T-helper 2 cell treated with Interferon-gamma antibody and Interleukin-4, amounts not matched to agents 5 μg/mL and 100 μg/mL, for 36 hours (primary cell): ENCODE results near the gene METTL16.

ENCODE experiments used
- DNase-seq: peaks from one replicate; pipeline ENCODE4 v3.0.0; 2021; ENCODE audit warnings: low spot score
- H3K27ac Mint-ChIP-seq: one replicate; pipeline ENCODE4 v1.8.0; 2021; ENCODE audit warnings: mild to moderate bottlenecking, mixed read lengths
- H3K27me3 Mint-ChIP-seq: one replicate; pipeline ENCODE4 v1.8.0; 2021; ENCODE audit warnings: low read depth, mixed read lengths
- H3K36me3 Mint-ChIP-seq: one replicate; pipeline ENCODE4 v1.8.0; 2021; ENCODE audit warnings: low read depth, mixed read lengths
- H3K4me1 Mint-ChIP-seq: one replicate; pipeline ENCODE4 v1.8.0; 2021; ENCODE audit warnings: low read depth, mixed read lengths
- H3K4me3 Mint-ChIP-seq: one replicate; pipeline ENCODE4 v1.8.0; 2022; ENCODE audit warnings: mild to moderate bottlenecking, moderate library complexity, mixed read lengths
- H3K9me3 Mint-ChIP-seq: one replicate; pipeline ENCODE4 v1.8.0; 2021; ENCODE audit warnings: mixed read lengths

Gene METTL16

DNA sequence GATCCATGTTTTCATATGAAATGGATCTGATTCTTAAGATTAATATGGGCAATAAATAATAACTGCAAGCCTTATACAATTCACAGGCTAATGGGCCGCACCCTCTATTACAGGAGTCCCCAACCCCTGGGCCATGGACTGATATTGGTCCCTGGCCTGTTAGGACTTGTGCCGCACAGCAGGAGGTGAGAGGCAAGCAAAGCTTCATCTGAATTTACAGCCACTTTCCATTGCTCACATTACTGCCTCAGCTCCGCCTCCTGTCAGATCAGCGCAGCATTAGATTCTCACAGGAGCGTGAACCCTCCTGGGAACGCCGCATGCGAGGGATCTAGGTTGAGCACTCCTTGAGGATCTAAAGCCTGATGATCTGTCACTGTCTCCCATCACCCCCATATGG lies 26.8 kb downstream of the METTL16 start:
- no peaks in the 10 kb centered on the region for H3K27me3 Mint-ChIP-seq
- no peaks in the 10 kb centered on the region for H3K9me3 Mint-ChIP-seq
- H3K4me3 Mint-ChIP-seq, result no peak overlapping the region
- H3K4me1 Mint-ChIP-seq, result peaks cover 15% of the 10 kb centered on the region
- DNase-seq, result no peak
- H3K27ac Mint-ChIP-seq, result no peak overlapping the region
- H3K36me3 Mint-ChIP-seq, result no peaks in the 10 kb centered on the region

DNA sequence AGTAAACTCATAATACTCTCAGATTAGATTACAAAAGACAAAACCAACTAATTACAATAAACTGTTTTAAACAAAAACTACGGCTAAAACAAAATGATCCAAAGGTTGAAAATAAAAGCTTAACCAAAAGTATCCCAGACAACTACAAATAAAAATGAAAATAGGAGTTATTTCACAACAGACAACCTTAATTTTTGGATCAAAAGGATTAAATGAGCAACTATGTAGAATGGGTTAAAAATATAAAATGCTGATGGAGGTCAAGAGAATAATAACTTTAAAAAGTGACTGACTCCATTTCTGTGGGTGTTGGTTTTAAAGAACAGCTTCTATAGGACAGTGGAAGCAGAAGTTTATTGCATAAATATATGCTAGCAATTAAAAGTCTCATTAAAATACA lies 28.6 kb downstream of the METTL16 start:
- H3K4me1 Mint-ChIP-seq, result peaks cover 15% of the 10 kb centered on the region
- no peaks in the 10 kb centered on the region for H3K36me3 Mint-ChIP-seq
- no peak overlapping the region for H3K4me3 Mint-ChIP-seq
- peak overlapping the region; percentile 51 for H3K27ac Mint-ChIP-seq
- H3K27me3 Mint-ChIP-seq, result no peaks in the 10 kb centered on the region
- no peak for DNase-seq
- H3K9me3 Mint-ChIP-seq, result no peaks in the 10 kb centered on the region

DNA sequence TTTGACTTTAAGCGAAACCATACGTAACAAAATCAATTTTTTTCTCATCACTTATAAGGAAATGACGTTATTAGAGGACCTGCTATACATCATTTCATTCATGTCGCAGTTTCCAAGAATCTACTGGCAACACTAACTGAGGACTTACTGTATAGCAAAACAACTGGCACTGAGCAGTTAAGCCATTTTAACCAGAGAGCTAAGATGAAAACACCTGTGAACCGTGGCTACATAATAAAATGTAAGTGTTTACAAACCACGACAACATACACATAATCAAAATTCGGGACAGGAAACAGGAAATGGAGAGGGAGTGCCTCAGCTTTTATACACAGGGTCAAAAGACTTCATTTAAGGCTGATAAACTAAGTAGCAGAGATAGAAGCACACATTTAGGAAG lies 29.5 kb downstream of the METTL16 start:
- Mint-ChIP-seq H3K27me3 (no peaks in the 10 kb centered on the region), H3K4me3 (peak overlapping the region; percentile 60), H3K27ac (peak overlapping the region; percentile 62), H3K4me1 (peaks cover 15% of the 10 kb centered on the region), H3K36me3 (no peaks in the 10 kb centered on the region), H3K9me3 (no peaks in the 10 kb centered on the region)
- DNase-seq, result no peak

DNA sequence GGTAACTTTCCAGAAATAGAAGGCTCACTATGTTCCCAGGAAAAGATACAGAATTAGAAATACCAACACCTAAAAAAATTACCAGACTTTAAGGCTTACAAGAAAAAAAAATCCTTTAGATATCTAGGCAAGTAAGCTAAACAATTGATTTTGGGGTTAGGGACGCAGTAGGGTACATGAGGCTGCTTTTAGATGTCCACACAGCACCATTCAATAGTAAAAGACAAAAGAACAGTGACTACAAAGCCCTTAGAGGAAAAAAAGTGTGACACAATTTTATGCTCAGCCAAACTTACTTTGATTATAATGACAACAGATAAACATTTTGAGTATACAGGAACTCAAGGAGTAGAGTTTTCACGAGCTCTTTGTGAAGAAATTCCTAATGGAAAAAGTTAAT lies 29.9 kb downstream of the METTL16 start:
- peaks cover under 1% of the 10 kb centered on the region for H3K36me3 Mint-ChIP-seq
- no peak overlapping the region for H3K27ac Mint-ChIP-seq
- peaks cover 15% of the 10 kb centered on the region for H3K4me1 Mint-ChIP-seq
- no peak for DNase-seq
- H3K4me3 Mint-ChIP-seq, result no peak overlapping the region
- no peaks in the 10 kb centered on the region for H3K27me3 Mint-ChIP-seq
- H3K9me3 Mint-ChIP-seq, result no peaks in the 10 kb centered on the region

GRCh38 chr17:2478458-2478857 lies 33.2 kb downstream of the METTL16 start:
- no peak overlapping the region for H3K27ac Mint-ChIP-seq
- no peak overlapping the region for H3K4me3 Mint-ChIP-seq
- DNase-seq, result no peak
- H3K27me3 Mint-ChIP-seq, result no peaks in the 10 kb centered on the region
- peaks cover 15% of the 10 kb centered on the region for H3K4me1 Mint-ChIP-seq
- H3K36me3 Mint-ChIP-seq, result peaks cover 16% of the 10 kb centered on the region
- no peaks in the 10 kb centered on the region for H3K9me3 Mint-ChIP-seq

- Mint-ChIP-seq H3K9me3 (no peaks in the 10 kb centered on the region), H3K36me3 (peaks cover 25% of the 10 kb centered on the region), H3K4me3 (no peak overlapping the region), H3K4me1 (no peaks in the 10 kb centered on the region), H3K27me3 (no peaks in the 10 kb centered on the region), H3K27ac (no peak overlapping the region)
- DNase-seq, result no peak
Observed at GRCh38 chr17:2475056-2475455, 36.6 kb downstream of the METTL16 start.

DNA sequence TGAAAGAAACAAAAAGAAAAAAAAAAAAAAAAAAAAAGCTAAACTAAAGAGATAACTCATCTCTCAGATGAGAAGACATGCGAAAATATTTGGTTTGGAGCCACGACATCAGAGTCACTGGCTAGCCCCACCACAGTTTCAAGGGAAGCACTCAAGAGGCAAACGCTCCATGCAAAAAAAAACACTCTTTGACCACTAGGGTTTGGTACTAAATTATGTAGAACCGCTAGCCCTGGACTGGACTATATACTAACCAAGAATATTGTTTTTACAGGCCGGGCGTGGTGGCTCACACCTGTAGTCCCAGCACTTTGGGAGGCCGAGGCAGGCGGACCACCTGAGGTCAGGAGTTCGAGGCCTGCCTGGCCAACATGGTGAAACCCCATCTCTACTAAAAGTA lies 37.3 kb downstream of the METTL16 start:
- DNase-seq, result no peak
- no peaks in the 10 kb centered on the region for H3K9me3 Mint-ChIP-seq
- peaks cover 29% of the 10 kb centered on the region for H3K36me3 Mint-ChIP-seq
- no peaks in the 10 kb centered on the region for H3K4me1 Mint-ChIP-seq
- no peaks in the 10 kb centered on the region for H3K27me3 Mint-ChIP-seq
- no peak overlapping the region for H3K4me3 Mint-ChIP-seq
- no peak overlapping the region for H3K27ac Mint-ChIP-seq

- no peak overlapping the region for H3K4me3 Mint-ChIP-seq
- H3K27ac Mint-ChIP-seq, result no peak overlapping the region
- H3K27me3 Mint-ChIP-seq, result no peaks in the 10 kb centered on the region
- H3K36me3 Mint-ChIP-seq, result peaks cover 31% of the 10 kb centered on the region
- no peaks in the 10 kb centered on the region for H3K9me3 Mint-ChIP-seq
- DNase-seq, result no peak
- H3K4me1 Mint-ChIP-seq, result no peaks in the 10 kb centered on the region
Observed at GRCh38 chr17:2468270-2468669, 43.4 kb downstream of the METTL16 start.

GRCh38 chr17:2466931-2467330 lies 44.8 kb downstream of the METTL16 start:
- Mint-ChIP-seq H3K36me3 (peaks cover 40% of the 10 kb centered on the region), H3K9me3 (no peaks in the 10 kb centered on the region), H3K4me1 (no peaks in the 10 kb centered on the region), H3K27me3 (no peaks in the 10 kb centered on the region), H3K27ac (no peak overlapping the region), H3K4me3 (no peak overlapping the region)
- DNase-seq, result no peak

DNA sequence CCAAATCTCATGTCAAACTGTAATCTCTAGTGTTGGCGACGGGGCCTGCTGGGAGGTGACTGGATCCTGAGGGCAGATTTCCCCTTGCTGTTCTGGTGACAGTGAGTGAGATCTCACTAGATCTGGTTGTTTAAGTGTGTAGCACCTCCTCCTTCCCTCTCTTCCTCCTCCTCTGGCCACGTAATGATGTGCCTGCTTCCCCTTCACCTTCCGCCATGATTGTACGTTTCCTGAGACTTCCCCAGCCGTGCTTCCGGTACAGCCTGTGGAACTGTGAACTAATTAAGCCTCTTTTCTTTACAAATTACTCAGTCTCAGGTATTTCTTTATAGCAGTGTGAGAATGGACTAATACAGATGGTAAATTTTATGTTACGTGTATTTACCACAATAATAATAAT lies 49.2 kb downstream of the METTL16 start:
- Mint-ChIP-seq H3K4me3 (no peak overlapping the region), H3K9me3 (no peaks in the 10 kb centered on the region), H3K27ac (no peak overlapping the region), H3K27me3 (no peaks in the 10 kb centered on the region), H3K36me3 (peaks cover 41% of the 10 kb centered on the region), H3K4me1 (peaks cover 2% of the 10 kb centered on the region)
- DNase-seq, result no peak

DNA sequence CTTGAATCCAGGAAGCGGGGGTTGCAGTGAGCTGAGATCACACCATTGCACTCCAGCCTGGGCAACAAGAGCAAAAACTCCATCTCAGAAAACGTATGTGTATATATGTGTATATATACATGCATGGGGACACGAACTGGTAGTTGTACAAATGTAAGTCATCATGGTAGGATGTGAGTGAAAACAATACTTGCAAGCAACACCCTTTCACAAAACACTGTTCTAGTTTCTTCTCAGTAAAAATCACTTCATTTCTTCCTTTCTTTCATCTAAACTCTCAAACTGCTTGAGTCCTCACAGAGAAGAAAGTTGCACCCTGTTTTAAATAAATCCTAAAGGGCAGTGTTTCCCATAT lies 51.8 kb downstream of the METTL16 start:
- no peak overlapping the region for H3K27ac Mint-ChIP-seq
- peaks cover 2% of the 10 kb centered on the region for H3K4me1 Mint-ChIP-seq
- H3K9me3 Mint-ChIP-seq, result no peaks in the 10 kb centered on the region
- no peak for DNase-seq
- H3K36me3 Mint-ChIP-seq, result peaks cover 35% of the 10 kb centered on the region
- H3K27me3 Mint-ChIP-seq, result no peaks in the 10 kb centered on the region
- H3K4me3 Mint-ChIP-seq, result no peak overlapping the region

GRCh38 chr17:2457913-2458312 lies 53.8 kb downstream of the METTL16 start:
- Mint-ChIP-seq H3K27ac (no peak overlapping the region), H3K4me3 (no peak overlapping the region)

GRCh38 chr17:2456475-2456874 lies 55.2 kb downstream of the METTL16 start:
- H3K27ac Mint-ChIP-seq, result no peak overlapping the region
- no peak for DNase-seq
- H3K36me3 Mint-ChIP-seq, result peaks cover 10% of the 10 kb centered on the region
- peaks cover 2% of the 10 kb centered on the region for H3K4me1 Mint-ChIP-seq
- H3K4me3 Mint-ChIP-seq, result no peak overlapping the region
- no peaks in the 10 kb centered on the region for H3K9me3 Mint-ChIP-seq
- H3K27me3 Mint-ChIP-seq, result no peaks in the 10 kb centered on the region

More at GRCh38 chr17:2457913-2458312, 53.8 kb downstream of the METTL16 start:
- Mint-ChIP-seq H3K4me1 (peaks cover 2% of the 10 kb centered on the region), H3K27me3 (no peaks in the 10 kb centered on the region), H3K9me3 (no peaks in the 10 kb centered on the region), H3K36me3 (peaks cover 24% of the 10 kb centered on the region)
- no peak for DNase-seq

GRCh38 chr17:2455956-2456355 lies 55.7 kb downstream of the METTL16 start:
- no peaks in the 10 kb centered on the region for H3K27me3 Mint-ChIP-seq

DNA sequence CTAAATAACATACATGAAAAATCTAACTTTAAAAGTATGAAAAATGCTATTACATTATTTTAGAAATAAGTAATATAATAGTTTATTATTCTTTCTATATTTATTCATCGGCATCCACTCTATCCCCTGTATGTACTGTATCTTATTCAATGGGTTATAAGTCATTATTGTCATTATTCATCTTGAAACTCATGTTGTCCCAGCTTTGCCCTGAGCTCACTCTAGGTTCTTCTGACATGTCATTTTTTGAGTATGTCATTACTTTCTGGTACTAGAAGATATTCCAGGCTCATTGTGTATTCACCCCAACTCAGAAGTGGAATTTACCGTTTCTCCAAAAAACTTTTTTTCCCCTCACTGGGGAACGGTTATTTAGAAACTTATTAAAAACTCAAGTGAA lies 57.8 kb downstream of the METTL16 start:
- peaks cover 5% of the 10 kb centered on the region for H3K36me3 Mint-ChIP-seq
- H3K27me3 Mint-ChIP-seq, result no peaks in the 10 kb centered on the region
- H3K4me1 Mint-ChIP-seq, result peaks cover 3% of the 10 kb centered on the region
- no peaks in the 10 kb centered on the region for H3K9me3 Mint-ChIP-seq
- DNase-seq, result no peak
- no peak overlapping the region for H3K4me3 Mint-ChIP-seq
- no peak overlapping the region for H3K27ac Mint-ChIP-seq

More at GRCh38 chr17:2455956-2456355, 55.7 kb downstream of the METTL16 start:
- Mint-ChIP-seq H3K4me3 (no peak overlapping the region), H3K27ac (no peak overlapping the region), H3K4me1 (peaks cover 2% of the 10 kb centered on the region), H3K9me3 (no peaks in the 10 kb centered on the region), H3K36me3 (peaks cover 10% of the 10 kb centered on the region)
- DNase-seq, result no peak
